KOPT-K1 (cell line): Measurements from ENCODE around the gene ASIC1.
"Not testable (repeated sequence)": the region's sequence is repeated elsewhere in the genome, so short reads cannot be mapped to it uniquely, and the experiment has no call there.

Experiments
- H3K27ac ChIP-seq: fragments of 200-600 bp; sonication (generic); 2 replicates; pipeline ENCODE4 v1.5.1; 2016; ENCODE audit warnings: antibody characterized with exemption, mild to moderate bottlenecking, low read depth, low read length; ENCODE audit not compliant: poor library complexity, severe bottlenecking
- H3K36me3 ChIP-seq: fragments of 200-600 bp; sonication (generic); 2 replicates; pipeline ENCODE4 v1.5.1; 2017; ENCODE audit warnings: antibody characterized with exemption, mild to moderate bottlenecking, low read length, moderate library complexity; ENCODE audit not compliant: insufficient read depth
- H3K9me3 ChIP-seq: fragments of 200-600 bp; sonication (generic); 2 replicates; pipeline ENCODE4 v1.5.1; 2017; ENCODE audit warnings: antibody characterized with exemption, low read length, mild to moderate bottlenecking; ENCODE audit not compliant: insufficient read depth, poor library complexity, severe bottlenecking

The ASIC1 gene

GRCh38 chr12:50030449-50030848, 26.9 kb upstream of the ASIC1 start:
- H3K9me3 ChIP-seq, H3K27ac ChIP-seq, H3K36me3 ChIP-seq: not testable (repeated sequence)

GRCh38 chr12:50032515-50032853, 24.9 kb upstream of the ASIC1 start:
- Histone ChIP-seq H3K27ac (no peak overlapping the region), H3K36me3 (no peaks in the 10 kb centered on the region), H3K9me3 (no peaks in the 10 kb centered on the region)

GRCh38 chr12:50032854-50033581, 24.4 kb upstream of the ASIC1 start:
- Histone ChIP-seq H3K27ac (no peak overlapping the region), H3K36me3 (no peaks in the 10 kb centered on the region), H3K9me3 (no peaks in the 10 kb centered on the region)

GRCh38 chr12:50038336-50038735, 19.1 kb upstream of the ASIC1 start:
- Histone ChIP-seq H3K27ac (no peak overlapping the region), H3K36me3 (no peaks in the 10 kb centered on the region)

GRCh38 chr12:50039151-50039835, 18.1 kb upstream of the ASIC1 start:
- Histone ChIP-seq H3K36me3 (no peaks in the 10 kb centered on the region), H3K27ac (no peak overlapping the region), H3K9me3 (no peaks in the 10 kb centered on the region)

More at GRCh38 chr12:50038336-50038735, 19.1 kb upstream of the ASIC1 start:
- no peaks in the 10 kb centered on the region for H3K9me3 ChIP-seq

GRCh38 chr12:50040657-50041056, 16.7 kb upstream of the ASIC1 start:
- no peak overlapping the region for H3K27ac ChIP-seq
- H3K36me3 ChIP-seq: no peaks in the 10 kb centered on the region
- H3K9me3 ChIP-seq: no peaks in the 10 kb centered on the region

- Histone ChIP-seq H3K36me3 (no peaks in the 10 kb centered on the region), H3K27ac (no peak overlapping the region), H3K9me3 (no peaks in the 10 kb centered on the region)
Observed at GRCh38 chr12:50041062-50041860, 16.1 kb upstream of the ASIC1 start.

GRCh38 chr12:50041962-50042361, 15.4 kb upstream of the ASIC1 start:
- Histone ChIP-seq H3K27ac (no peak overlapping the region), H3K36me3 (no peaks in the 10 kb centered on the region), H3K9me3 (no peaks in the 10 kb centered on the region)

GRCh38 chr12:50042693-50043092, 14.7 kb upstream of the ASIC1 start:
- H3K27ac ChIP-seq: no peak overlapping the region
- no peaks in the 10 kb centered on the region for H3K9me3 ChIP-seq
- H3K36me3 ChIP-seq: no peaks in the 10 kb centered on the region

- Histone ChIP-seq H3K27ac (no peak overlapping the region), H3K9me3 (no peaks in the 10 kb centered on the region), H3K36me3 (no peaks in the 10 kb centered on the region)
Observed at GRCh38 chr12:50043308-50043707, 14.1 kb upstream of the ASIC1 start.

- no peaks in the 10 kb centered on the region for H3K9me3 ChIP-seq
- no peak overlapping the region for H3K27ac ChIP-seq
- no peaks in the 10 kb centered on the region for H3K36me3 ChIP-seq
Observed at GRCh38 chr12:50043854-50044253, 13.5 kb upstream of the ASIC1 start.

GRCh38 chr12:50047693-50048250, 9.6 kb upstream of the ASIC1 start:
- H3K27ac ChIP-seq: no peak overlapping the region
- no peaks in the 10 kb centered on the region for H3K9me3 ChIP-seq
- no peaks in the 10 kb centered on the region for H3K36me3 ChIP-seq

- Histone ChIP-seq H3K36me3 (no peaks in the 10 kb centered on the region), H3K27ac (no peak overlapping the region), H3K9me3 (no peaks in the 10 kb centered on the region)
Observed at GRCh38 chr12:50049254-50050118, 7.9 kb upstream of the ASIC1 start.

GRCh38 chr12:50050119-50050385, 7.3 kb upstream of the ASIC1 start:
- Histone ChIP-seq H3K27ac (no peak overlapping the region), H3K36me3 (no peaks in the 10 kb centered on the region), H3K9me3 (no peaks in the 10 kb centered on the region)
